ENCODE data around the gene TMEM30A.

The TMEM30A gene

DNA sequence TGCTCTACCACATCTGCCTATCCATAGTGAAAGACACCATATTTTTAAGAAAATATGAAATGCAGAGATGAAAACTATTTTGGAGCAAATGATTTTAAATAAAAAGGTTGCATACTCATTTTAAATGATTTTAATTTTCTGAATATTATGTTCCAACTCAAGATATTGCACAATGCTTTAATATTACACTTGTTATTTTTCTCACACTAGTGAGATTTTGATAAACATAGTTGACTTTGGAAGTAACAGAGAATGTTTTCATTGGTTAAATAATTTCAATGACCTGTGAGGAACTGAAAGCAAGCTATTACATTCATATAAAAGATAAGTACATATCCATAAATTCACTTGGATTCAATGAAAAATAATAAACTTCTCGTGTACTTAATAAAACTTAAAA lies 7.2 kb upstream of the TMEM30A start:
- DNase-seq (ENCODE audit: low read depth, low spot score): no peak

- no peak for DNase-seq (ENCODE audit: low read depth, low spot score)
Observed at GRCh38 chr6:75291331-75291730, 6.7 kb upstream of the TMEM30A start.

DNA sequence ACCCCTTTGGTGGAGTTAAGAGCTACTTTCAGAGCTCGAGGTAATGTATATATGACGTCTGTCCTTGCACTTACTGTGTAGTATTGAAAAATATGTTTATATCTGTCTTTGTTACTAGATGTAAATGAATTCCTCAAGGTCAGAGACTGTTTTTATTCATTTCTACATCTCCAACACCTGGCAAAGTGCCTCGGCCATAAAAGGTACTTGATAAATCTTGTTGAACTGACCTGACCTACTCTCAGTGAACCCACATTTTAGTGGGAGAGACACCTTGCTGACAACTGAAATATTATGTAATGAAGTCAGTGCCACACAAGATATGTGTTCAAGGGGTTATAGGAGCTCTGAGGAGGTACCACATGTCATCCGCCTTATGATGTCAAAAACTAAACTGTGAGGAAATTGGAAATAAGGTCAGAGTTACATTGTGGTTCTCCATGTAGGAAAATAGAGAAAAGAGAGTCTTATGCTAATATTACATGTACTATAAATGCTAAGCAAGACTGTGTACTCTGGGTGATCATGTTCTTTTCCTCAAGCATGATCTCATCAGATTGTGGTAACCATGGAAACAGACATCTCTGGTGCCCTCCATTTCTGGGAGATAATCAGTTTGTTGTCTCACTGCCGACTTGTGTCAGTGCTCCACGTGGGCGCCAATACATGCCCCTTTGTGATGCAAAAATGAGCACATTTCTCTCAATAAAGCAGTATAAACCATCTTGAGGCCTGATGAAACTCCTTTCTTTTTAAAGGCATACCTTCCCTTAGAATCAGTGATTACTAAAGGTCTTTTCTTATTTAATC lies 5.7 kb upstream of the TMEM30A start:
- DNase-seq (ENCODE audit: low read depth, low spot score): no peak

DNA sequence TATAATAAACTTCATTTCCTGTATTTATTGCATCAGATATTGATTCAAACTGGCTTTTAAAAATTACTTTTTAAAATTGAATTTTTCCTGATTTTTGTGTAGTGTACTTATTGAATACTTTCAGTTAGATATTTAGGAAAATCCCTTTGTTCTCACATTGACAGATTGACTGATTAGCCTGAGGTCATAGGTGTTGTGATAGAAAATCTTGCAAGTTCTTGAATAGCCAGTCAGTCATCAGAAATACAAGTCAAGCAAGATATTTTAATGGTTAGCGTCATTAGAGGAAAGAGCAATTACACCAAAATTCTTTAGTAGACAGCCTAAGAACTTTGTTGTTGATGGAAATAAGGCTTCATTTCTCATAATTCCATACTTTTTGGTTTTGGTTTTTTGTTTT lies 3.4 kb upstream of the TMEM30A start:
- DNase-seq (ENCODE audit: low read depth, low spot score): no peak

DNA sequence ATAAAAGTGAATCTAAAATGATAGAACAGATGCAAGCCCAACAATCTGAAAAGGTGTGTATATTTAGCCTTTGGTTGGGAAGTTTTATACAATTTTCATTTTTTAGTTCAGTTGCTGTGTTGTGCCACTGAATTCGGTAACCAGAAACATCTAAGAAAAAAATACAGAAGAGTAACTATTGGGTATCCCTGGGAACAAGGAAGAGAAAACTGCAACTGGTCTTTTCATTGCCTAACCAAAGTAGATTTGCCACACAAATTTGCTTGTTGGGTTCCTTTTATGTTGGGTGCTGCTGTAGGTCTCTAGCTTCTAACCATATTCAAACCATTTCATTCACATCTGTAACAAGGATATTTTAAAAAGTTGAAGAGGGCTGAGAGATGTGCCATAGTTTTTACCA lies 2.8 kb upstream of the TMEM30A start:
- no peak for DNase-seq (ENCODE audit: low read depth, low spot score)

GRCh38 chr6:75286955-75287354 lies 2.4 kb upstream of the TMEM30A start:
- DNase-seq (ENCODE audit: low read depth, low spot score): no peak

DNA sequence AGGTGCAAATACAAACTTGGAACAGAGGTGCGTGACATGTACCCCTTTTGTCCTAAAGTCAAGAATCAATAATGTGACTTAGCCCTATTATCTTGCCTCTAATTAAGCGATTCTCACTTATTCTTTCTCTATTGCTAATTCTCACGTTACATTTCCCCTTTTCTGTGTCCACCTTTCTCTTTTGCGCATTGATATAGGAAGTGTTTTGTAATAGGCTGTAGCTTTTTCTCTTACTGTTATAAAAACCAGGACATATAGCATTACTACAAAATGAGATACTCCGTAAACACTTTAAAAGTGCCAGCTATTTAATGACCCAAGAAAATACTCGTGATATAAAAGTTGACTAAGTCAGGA lies 669 bp upstream of the TMEM30A start:
- DNase-seq (ENCODE audit: low read depth, low spot score): no peak

- no peak for DNase-seq (ENCODE audit: low read depth, low spot score)
Observed at GRCh38 chr6:75283907-75284631, 523 bp downstream of the TMEM30A start.

DNA sequence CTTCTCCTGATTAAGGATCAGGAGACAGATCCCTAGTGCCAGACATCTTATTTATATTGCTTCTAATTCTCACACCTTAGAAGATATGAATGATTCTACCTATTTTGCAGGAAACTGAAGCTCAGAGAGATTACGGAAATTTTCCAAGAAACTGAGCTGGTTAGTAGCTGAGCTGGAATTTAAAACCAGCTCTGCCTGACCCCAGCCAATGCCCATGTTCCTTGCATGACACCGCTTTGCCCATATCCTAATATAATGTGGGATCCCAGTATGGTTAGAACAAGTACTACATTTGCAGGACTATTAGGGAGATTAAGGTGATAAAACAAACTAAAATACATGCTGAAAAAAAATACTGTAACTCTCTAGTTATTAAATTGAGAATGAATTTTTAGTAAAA lies 1.9 kb downstream of the TMEM30A start:
- DNase-seq (ENCODE audit: low read depth, low spot score): no peak

DNA sequence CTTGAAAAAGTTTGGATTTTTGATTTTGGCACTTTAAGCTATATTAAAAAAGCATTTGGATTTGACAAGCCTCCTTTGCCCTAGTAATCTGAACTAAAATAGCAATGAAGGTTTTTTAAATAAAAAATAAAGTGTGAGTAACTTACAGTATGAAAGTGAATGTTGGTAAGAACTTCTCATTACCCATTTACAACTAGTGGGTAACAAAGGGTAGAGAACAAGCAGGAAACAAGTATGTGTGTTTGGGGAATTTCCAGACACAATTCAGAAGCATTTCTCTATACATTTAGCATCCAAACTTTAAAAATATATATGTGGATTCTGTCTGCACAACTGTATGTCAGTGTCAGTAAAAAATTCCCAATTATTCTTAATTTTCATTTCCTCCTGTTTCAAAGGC lies 2.9 kb downstream of the TMEM30A start:
- no peak for DNase-seq (ENCODE audit: low read depth, low spot score)

DNA sequence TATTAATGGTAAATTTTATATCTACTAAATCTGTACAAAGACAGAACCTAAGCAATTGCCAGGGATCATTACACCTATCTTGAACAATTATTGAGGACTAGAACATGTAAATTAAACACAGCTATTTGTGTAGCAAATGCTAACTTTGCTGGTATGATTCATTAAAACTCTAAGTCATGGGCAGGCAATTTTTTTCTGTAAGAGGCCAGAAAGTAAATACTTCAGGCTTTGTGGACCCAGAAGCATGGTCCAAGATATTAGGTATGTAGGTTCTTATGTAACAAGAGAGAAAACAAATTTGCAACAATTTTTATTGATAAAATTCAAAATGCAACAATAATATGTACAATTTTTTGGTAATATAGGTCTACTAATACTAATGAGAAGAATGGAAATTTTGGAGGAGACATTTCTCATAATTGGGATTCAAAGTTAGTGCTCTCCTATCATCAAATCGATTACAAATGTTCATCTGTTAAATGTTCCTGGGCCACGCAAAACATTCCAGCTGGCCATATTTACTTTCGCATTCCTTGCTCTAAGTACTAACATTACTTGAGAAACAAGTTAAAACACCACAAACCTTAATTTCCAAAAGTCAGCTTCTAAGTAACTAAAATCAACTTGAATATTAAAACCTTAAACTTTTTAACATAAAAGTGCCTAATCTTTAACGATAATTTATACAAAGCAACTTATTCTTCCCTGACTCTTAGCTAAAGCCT lies 4.3 kb downstream of the TMEM30A start:
- DNase-seq (ENCODE audit: low read depth, low spot score): no peak

DNA sequence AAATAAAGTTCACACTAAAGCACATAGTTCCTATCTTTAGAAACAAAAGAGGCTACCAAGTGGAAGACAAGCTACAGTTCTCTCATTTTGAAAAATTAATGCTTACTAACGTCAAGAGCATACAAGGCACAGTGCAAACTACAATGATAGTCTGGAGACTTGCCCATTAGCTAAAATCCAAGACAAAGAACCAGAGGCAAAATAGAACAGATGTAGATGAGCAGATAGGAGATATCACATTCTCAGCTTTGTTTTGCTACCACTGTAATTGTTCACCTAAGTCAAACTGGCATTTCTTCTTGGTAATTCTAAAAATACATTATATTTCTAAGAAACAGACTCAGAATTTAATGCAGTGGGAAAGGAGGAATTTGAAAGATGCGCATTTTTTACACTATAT lies 5.2 kb downstream of the TMEM30A start:
- DNase-seq (ENCODE audit: low read depth, low spot score): no peak

DNA sequence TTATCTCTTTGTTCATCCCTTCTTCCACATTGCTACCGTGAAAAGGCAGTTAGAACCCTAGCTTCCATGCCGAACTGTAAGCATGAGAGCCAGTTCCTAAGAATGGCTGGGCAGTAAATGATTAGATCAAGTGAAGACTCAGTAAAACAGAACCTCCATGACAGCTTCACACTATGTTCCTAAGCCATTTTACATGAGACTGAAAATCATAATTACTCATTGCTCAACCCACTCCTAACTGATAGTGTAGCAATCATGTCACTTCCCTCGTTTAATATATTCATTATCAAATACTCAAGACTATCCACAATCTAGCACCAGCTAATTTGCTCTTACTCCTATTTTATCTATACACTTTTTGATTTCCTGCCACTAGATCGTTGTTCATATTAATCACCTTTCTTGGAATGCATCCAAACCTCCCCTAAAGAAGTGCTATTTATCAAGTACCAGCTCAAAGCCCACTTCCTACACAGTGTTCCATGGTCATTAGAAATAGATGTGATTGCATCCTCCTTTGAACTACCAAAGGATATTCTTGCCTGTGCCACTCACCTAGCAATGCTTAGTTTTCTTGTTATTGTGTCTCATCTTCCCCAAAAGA lies 6.0 kb downstream of the TMEM30A start:
- DNase-seq (ENCODE audit: low read depth, low spot score): no peak

- no peak for DNase-seq (ENCODE audit: low read depth, low spot score)
Observed at GRCh38 chr6:75275067-75275466, 9.5 kb downstream of the TMEM30A start.

DNA sequence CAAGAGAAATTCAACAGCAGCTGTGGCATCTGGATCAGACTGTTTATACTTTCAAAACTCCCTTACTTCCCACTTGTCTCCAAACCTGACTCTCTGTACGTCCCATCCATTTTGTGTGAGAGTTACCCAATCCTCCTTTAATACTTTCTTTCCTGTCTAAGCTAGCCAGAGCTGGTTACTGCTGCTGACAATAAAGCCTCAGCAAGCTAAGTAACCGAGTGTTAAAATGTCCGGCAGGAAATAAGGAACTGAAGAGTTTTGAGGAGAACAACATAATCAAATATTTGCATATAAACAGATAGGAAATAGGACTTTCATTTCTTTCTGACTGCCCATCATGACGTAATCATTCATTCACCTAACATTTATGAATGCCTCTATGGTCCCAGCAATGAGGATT lies 11.6 kb downstream of the TMEM30A start:
- no peak for DNase-seq (ENCODE audit: low read depth, low spot score)

DNA sequence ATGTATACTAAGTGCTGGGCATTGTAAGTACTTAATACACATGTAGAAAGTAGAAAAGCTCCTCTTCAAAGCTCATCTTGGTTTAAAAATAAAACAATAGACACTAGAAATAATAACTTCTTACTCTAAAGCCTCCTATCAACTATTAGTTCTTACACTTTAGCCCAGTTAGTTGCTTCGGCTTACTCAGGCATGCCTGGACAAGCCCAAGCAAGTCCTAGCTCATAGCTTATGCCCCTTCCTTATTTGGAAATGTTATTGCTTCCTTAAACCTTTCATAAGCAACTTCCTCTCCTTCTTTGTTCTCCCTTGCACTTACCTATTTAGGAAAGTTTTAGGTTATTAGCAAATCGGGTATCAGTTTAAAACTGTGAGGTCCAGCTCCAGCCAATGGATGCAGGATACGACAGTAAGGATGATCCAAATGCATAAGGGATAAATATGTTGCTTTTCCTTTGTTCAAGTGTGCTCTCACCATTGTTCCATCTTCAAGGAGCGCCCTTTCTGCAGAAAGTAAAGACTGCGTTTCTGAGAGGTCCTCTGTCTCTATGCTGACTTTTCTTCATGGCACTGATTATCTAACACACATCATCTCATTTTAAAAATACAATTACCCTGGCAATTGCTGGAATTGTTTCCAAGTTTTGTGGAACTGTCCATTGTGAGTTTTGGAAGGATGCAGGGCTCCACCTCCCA lies 12.3 kb downstream of the TMEM30A start:
- DNase-seq (ENCODE audit: low read depth, low spot score): no peak

GRCh38 chr6:75268988-75269354 lies 15.6 kb downstream of the TMEM30A start:
- DNase-seq (ENCODE audit: low read depth, low spot score): no peak

- DNase-seq (ENCODE audit: low read depth, low spot score): no peak
Observed at GRCh38 chr6:75268121-75268987, 16.2 kb downstream of the TMEM30A start.

DNA sequence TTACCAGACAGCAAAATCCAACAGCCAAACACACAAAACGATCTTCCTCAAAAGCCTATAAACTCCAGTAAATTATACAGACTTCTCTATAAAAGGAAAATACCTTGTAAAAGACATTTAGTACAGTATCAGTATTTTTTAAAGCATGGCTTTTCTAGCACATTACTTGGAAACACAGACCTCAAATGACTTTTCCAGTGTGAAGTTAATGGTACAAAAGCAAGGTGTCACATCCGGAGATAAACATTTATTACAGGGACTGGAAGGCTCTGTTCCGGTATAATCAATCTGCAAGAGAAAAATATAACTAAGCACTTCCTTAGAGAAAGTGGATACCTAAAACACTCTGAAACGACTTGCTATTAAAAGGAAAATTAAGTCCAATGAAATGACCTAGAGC lies 17.1 kb downstream of the TMEM30A start:
- no peak for DNase-seq (ENCODE audit: low read depth, low spot score)

GRCh38 chr6:75266716-75267291 lies 17.8 kb downstream of the TMEM30A start:
- no peak for DNase-seq (ENCODE audit: low read depth, low spot score)

- no peak for DNase-seq (ENCODE audit: low read depth, low spot score)
Observed at GRCh38 chr6:75263401-75263750, 21.2 kb downstream of the TMEM30A start.

Measured in activated naive CD8-positive, alpha-beta T cell treated with anti-CD3 and anti-CD28 coated beads, Interleukin-2, amount 50 U/mL, for 16 hours (primary cell).